Tibial nerve (tissue), 4 donors: ENCODE measurements around the gene LSR. TPM values are rescaled to one million over a fixed set of nuclear protein-coding genes. Genes with fewer than 3 reads are reported as not detected.

ENCODE experiments used
- DNase-seq, 2 donors: peaks; one replicate each; pipeline ENCODE4 v3.0.0-alpha.2; 2019; ENCODE audit warnings: low spot score in 2 of 2
- H3K27ac ChIP-seq, 4 donors: fragments of 200-600 bp; sonication (generic) in 3 of 4; one replicate each; pipeline ENCODE4 v1.5.1; 2017 to 2019; ENCODE audit warnings: mild to moderate bottlenecking in 1 of 4
- H3K27me3 ChIP-seq, 2 donors: fragments of 200-600 bp; sonication (generic) in 1 of 2; one replicate each; pipeline versions ENCODE4 v1.5.1 to v1.6.0; 2017 to 2019
- H3K36me3 ChIP-seq, 3 donors: fragments of 200-600 bp; sonication (generic); one replicate each; pipeline ENCODE4 v1.5.1; 2018 to 2019
- H3K4me1 ChIP-seq, 4 donors: fragments of 200-600 bp; sonication (generic) in 3 of 4; one replicate each; pipeline ENCODE4 v1.5.1; 2017 to 2019
- H3K4me3 ChIP-seq, 4 donors: fragments of 200-600 bp; sonication (generic) in 3 of 4; one replicate each; pipeline ENCODE4 v1.5.1; 2017 to 2019; ENCODE audit warnings: mild to moderate bottlenecking in 1 of 4, moderate library complexity in 1 of 4
- H3K9me3 ChIP-seq, 4 donors: fragments of 200-600 bp; sonication (generic) in 3 of 4; one replicate each; pipeline ENCODE4 v1.5.1; 2017 to 2019
- CTCF ChIP-seq, 5 experiments: fragments of 200-600 bp in 3 of 5; fragments of 450-650 bp in 2 of 5; sonication (generic) in 3 of 5; IDR thresholded peaks; one replicate each; pipeline ENCODE4 v1.5.1; 2016 to 2019; ENCODE audit warnings: antibody characterized with exemption in 5 of 5, mild to moderate bottlenecking in 3 of 5, moderate library complexity in 2 of 5
- EP300 ChIP-seq, 2 donors: sonication (generic); formaldehyde crosslinking; IDR thresholded peaks; one replicate each; pipeline ENCODE4 v1.6.1; 2017; ENCODE audit warnings: antibody characterized with exemption in 2 of 2, mild to moderate bottlenecking in 1 of 2
- POLR2A ChIP-seq, 2 donors: fragments of 450-650 bp; IDR thresholded peaks; one replicate each; pipeline ENCODE4 v1.6.1; 2017; ENCODE audit warnings: antibody characterized with exemption in 2 of 2, mild to moderate bottlenecking in 2 of 2, moderate library complexity in 2 of 2
- WGBS, 2 donors: methylation state at CpG; one replicate each; pipeline ENCODE4 v1.1.5; 2018; 5-methylcytosine and 5-hydroxymethylcytosine counted together
- total RNA-seq, 4 donors: library from RNA; depleted of rRNA; stranded (reverse); fragments of >200 nt; gene quantifications; one replicate each; pipeline ENCODE4 v1.1.0, GENCODE V29; 2016

The LSR gene
- total RNA-seq, 4 donors from 2014 or later: 3.1 to 34.9 (median 19.1) TPM

- Histone ChIP-seq H3K36me3 (no peaks in the 10 kb centered on the region), H3K4me3 (no peak within 1 kb of the TSS), H3K27ac (no peak within 1 kb of the TSS), H3K9me3 (no peaks in the 10 kb centered on the region), H3K4me1 (no peaks in the 10 kb centered on the region), H3K27me3 (no peaks in the 10 kb centered on the region)
- DNase-seq: no peak
- TF ChIP-seq POLR2A (IDR thresholded peaks at IDR 0.05) (no peak), EP300 (IDR thresholded peaks at IDR 0.05) (no peak), CTCF (IDR thresholded peaks at IDR 0.05) (no peak)
- 78 to 81% methylated on average over 14 of the region's 14 CpGs for WGBS, 2 donors
Observed at GRCh38 chr19:35228177-35228930, 20.4 kb upstream of the LSR start, which contains the start of gene FAM187B. TSS of gene FAM187B (minus strand) at chr19:35228739. CDS start at chr19:35228680, 59 bp downstream.

GRCh38 chr19:35229601-35230000 lies 19.2 kb upstream of the LSR start:
- no peak overlapping the region for H3K27ac ChIP-seq
- no peaks in the 10 kb centered on the region for H3K36me3 ChIP-seq
- no peak for DNase-seq
- no peaks in the 10 kb centered on the region for H3K27me3 ChIP-seq
- TF ChIP-seq POLR2A (IDR thresholded peaks at IDR 0.05) (no peak), EP300 (IDR thresholded peaks at IDR 0.05) (no peak), CTCF (IDR thresholded peaks at IDR 0.05) (no peak)
- 91% methylated on average over 8 of the region's 8 CpGs for WGBS, 2 donors
- H3K4me1 ChIP-seq: no peaks in the 10 kb centered on the region
- no peaks in the 10 kb centered on the region for H3K9me3 ChIP-seq
- H3K4me3 ChIP-seq: no peak overlapping the region

DNA sequence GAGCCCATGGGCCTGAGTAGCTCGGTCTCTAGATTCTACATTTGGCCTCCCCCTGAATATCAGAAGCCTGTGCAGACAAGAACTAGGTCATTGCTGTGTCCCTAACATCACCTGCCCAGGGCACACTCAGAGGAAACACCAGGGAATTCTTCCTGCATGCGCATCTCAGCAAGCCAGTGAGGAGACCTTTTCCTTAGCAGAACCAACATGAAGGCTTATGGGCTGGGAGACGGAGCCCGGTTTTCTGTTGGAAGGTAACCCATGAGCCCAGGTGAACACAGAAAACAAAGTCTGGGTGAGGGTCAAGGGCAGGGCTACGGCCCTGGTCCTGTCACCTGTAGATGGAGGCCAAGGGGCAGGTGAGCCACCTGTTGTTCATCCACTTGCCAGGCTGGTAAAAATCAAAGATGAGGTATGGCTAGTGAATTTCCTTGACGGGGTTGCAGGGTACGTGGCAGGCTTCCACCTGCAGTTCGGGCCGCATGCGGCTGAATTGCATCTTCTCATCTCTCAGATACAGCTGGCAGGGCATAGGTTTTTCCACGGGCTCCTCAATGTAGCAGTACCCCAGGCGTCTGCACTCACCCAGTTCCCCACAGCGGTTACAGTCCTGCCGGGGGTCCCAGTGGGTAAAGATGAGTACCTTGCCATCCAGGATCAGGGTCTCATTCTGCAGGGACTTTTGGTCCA lies 16.7 kb upstream of the LSR start:
- no peaks in the 10 kb centered on the region for H3K27me3 ChIP-seq
- no peak overlapping the region for H3K4me3 ChIP-seq
- no peaks in the 10 kb centered on the region for H3K36me3 ChIP-seq
- H3K9me3 ChIP-seq: no peaks in the 10 kb centered on the region
- no peak for DNase-seq
- 86 to 87% methylated on average over 14 of the region's 14 CpGs for WGBS, 2 donors
- H3K27ac ChIP-seq: no peak overlapping the region
- no peaks in the 10 kb centered on the region for H3K4me1 ChIP-seq
- TF ChIP-seq CTCF (IDR thresholded peaks at IDR 0.05) (no peak), POLR2A (IDR thresholded peaks at IDR 0.05) (no peak), EP300 (IDR thresholded peaks at IDR 0.05) (no peak)

DNA sequence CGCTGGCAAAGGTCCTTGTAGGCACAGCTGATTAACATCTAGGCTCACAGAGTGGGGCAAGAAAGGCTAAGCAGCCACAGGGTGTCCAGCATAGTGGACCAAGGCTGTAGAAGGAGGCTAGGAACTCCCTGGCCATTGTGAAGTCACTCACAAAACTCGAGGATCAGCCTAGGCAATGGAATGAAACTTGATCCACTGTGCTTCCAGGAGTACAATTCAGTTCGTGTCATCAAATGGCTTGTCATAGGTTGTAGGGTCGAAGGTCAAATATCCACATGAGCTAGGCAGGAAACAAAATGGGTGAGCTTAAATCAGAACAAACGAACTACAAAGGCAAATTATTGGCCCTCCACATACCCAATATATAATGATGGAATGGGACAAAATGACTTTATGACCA lies 15.9 kb upstream of the LSR start:
- Histone ChIP-seq H3K4me1 (no peaks in the 10 kb centered on the region), H3K36me3 (no peaks in the 10 kb centered on the region), H3K27ac (no peak overlapping the region), H3K27me3 (no peaks in the 10 kb centered on the region), H3K4me3 (no peak overlapping the region), H3K9me3 (no peaks in the 10 kb centered on the region)
- TF ChIP-seq POLR2A (IDR thresholded peaks at IDR 0.05) (no peak), EP300 (IDR thresholded peaks at IDR 0.05) (no peak), CTCF (IDR thresholded peaks at IDR 0.05) (no peak)
- 49 to 51% methylated on average over 5 of the region's 5 CpGs for WGBS, 2 donors
- DNase-seq: no peak
